H1 (cell line): ENCODE measurements around the gene CCNY. TPM values are rescaled to one million over a fixed set of nuclear protein-coding genes. Genes with fewer than 3 reads are reported as not detected.

ENCODE experiments used
- FOSL1 ChIP-seq: IDR thresholded peaks from 2 replicates; pipeline ENCODE4 v1.6.1; 2011; ENCODE audit warnings: mild to moderate bottlenecking, low read depth, low read length, moderate library complexity; ENCODE audit not compliant: insufficient read depth
- NANOG ChIP-seq: IDR thresholded peaks from 2 replicates; pipeline ENCODE4 v1.6.1; 2011; ENCODE audit warnings: low read length, low read depth, mild to moderate bottlenecking, inconsistent platforms; ENCODE audit not compliant: insufficient read depth, poor library complexity, severe bottlenecking
- PHF8 ChIP-seq: fragments of 200-600 bp; sonication (generic); conservative IDR thresholded peaks from 2 replicates; pipeline ENCODE4 v1.7.1; 2012; ENCODE audit warnings: low read depth, mild to moderate bottlenecking, inconsistent platforms, low read length, moderate library complexity
- SIRT6 ChIP-seq: IDR thresholded peaks from one replicate; pipeline ENCODE4 v1.7.1; 2012; ENCODE audit warnings: low read length, inconsistent platforms
- polyA plus RNA-seq, 7 experiments: library from polyadenylated mRNA; depleted of rRNA in 3 of 7; stranded (reverse) in 5 of 7; unstranded in 2 of 7; fragments of >200 nt in 5 of 7; fragments of 200-250 nt in 2 of 7; gene quantifications; 1 replicate in 5 of 7; 2 replicates in 1 of 7; 4 replicates in 1 of 7; pipeline versions ENCODE4 v1.2.1 to v1.2.3, GENCODE V29; 2011 to 2013; ENCODE audit warnings: missing spikeins in 2 of 7, mixed read lengths in 2 of 7
- total RNA-seq: library from RNA; stranded (reverse); fragmentation: NEBNext Ultra II Directional; extraction: Animal tissue kit (Norgen Biotek cat#: 25700); gene quantifications from 2 replicates; pipeline ENCODE4 v1.2.1, GENCODE V29; 2021

CCNY gene
- total and polyA plus RNA-seq, 2 of the 8 experiments (the other 6 are each of a cell fraction or from before 2014, with no cell fraction given) = 25.3 to 68.2 TPM

GRCh38 chr10:35488228-35488627 is 151.9 kb downstream of the CCNY start (continued):
- TF ChIP-seq NANOG (no peak), PHF8 (no peak), FOSL1 (no peak), SIRT6 (no peak)
